KMS-11 (cell line): ENCODE measurements around the gene CYB561D2.

Experiments used
- H2AFZ ChIP-seq: fragments of 200-600 bp; sonication (generic); 2 replicates; pipeline ENCODE4 v1.6.1; 2016; ENCODE audit warnings: antibody characterized with exemption, mixed run types, low read depth
- H3K27ac ChIP-seq: fragments of 200-600 bp; sonication (generic); 2 replicates; pipeline ENCODE4 v1.6.1; 2016; ENCODE audit warnings: mild to moderate bottlenecking, mixed run types
- H3K27me3 ChIP-seq: fragments of 200-600 bp; sonication (generic); 2 replicates; pipeline ENCODE4 v1.6.1; 2017; ENCODE audit warnings: mild to moderate bottlenecking, low read depth, mixed run types, moderate library complexity; ENCODE audit not compliant: insufficient read depth
- H3K36me3 ChIP-seq: fragments of 200-600 bp; sonication (generic); 2 replicates; pipeline ENCODE4 v1.6.1; 2017; ENCODE audit warnings: mild to moderate bottlenecking, mixed run types; ENCODE audit not compliant: insufficient read depth
- H3K4me1 ChIP-seq: fragments of 200-600 bp; sonication (generic); 2 replicates; pipeline ENCODE4 v1.6.1; 2016; ENCODE audit warnings: mild to moderate bottlenecking, low read depth, mixed run types; ENCODE audit not compliant: poor library complexity, severe bottlenecking
- H3K4me2 ChIP-seq: fragments of 200-600 bp; sonication (generic); 2 replicates; pipeline ENCODE4 v1.7.0; 2016; ENCODE audit warnings: mild to moderate bottlenecking, mixed run types
- H3K4me3 ChIP-seq: fragments of 200-600 bp; sonication (generic); IDR thresholded peaks from 2 replicates; pipeline ENCODE4 v1.6.1; 2017; ENCODE audit warnings: low read depth, low read length, mixed read lengths; ENCODE audit not compliant: insufficient read depth
- H3K79me2 ChIP-seq: fragments of 200-600 bp; sonication (generic); 2 replicates; pipeline ENCODE4 v1.6.1; 2016; ENCODE audit warnings: low read depth, mixed run types; ENCODE audit not compliant: insufficient read depth
- H3K9ac ChIP-seq: fragments of 200-600 bp; sonication (generic); 2 replicates; pipeline ENCODE4 v1.6.1; 2016; ENCODE audit warnings: mild to moderate bottlenecking, mixed run types
- H4K20me1 ChIP-seq: fragments of 200-600 bp; sonication (generic); 2 replicates; pipeline ENCODE4 v1.6.1; 2016; ENCODE audit warnings: mild to moderate bottlenecking, mixed run types; ENCODE audit not compliant: insufficient read depth
- CTCF ChIP-seq: fragments of 200-600 bp; sonication (generic); conservative IDR thresholded peaks from 2 replicates; pipeline ENCODE4 v1.6.1; 2017; ENCODE audit warnings: low read depth, mild to moderate bottlenecking, antibody characterized with exemption, low read length, moderate library complexity, mixed read lengths

The CYB561D2 gene

DNA sequence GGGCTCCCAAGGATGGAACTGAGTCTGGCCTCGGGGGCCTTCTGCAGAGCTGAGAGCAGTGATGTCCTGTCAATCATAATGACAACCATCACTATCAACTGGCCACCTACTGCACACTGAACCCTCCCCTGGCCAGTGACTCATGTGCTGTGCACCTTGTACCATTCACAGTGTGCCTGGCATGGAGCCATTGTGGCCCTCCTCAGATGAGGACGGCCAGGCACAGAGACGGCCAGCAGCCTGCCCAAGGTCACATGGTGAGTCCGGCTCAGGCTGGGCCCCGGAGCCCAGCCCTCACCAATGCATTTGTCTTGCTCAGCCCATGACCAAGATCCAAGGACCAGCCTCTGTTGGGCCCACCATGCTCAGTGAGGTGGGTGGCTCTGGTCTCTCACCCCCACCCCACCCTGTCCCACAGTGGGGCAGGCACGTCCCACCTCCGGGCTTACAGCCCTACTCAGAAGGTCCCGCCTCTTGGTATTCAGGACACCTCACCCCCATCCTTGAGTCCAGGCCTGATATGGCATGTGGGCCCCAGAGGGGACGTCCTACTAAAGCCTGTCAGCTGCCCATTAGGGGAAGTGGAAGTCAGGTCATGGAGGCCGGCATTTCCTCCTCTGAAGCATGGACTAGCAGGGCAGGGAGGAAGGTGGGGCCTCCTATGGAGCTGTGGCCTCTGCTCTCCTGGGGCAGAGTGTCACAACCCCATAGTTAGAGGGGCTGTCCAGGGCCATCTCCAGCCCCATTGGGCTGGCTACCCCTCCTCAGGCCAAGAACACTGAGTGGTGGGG is 44.6 kb downstream of the CYB561D2 start:
- H3K79me2 ChIP-seq: no peaks in the 10 kb centered on the region
- peaks cover 8% of the 10 kb centered on the region for H3K4me1 ChIP-seq
- no peaks in the 10 kb centered on the region for H3K36me3 ChIP-seq
- peaks cover 5% of the 10 kb centered on the region; the same call in 1 of the 2 replicates for H3K27me3 ChIP-seq
- no peak overlapping the region for H3K4me2 ChIP-seq
- no peak overlapping the region for H3K9ac ChIP-seq
- H2AFZ ChIP-seq: no peak overlapping the region
- no peak for TF ChIP-seq CTCF
- no peak overlapping the region for H3K27ac ChIP-seq
- H3K4me3 ChIP-seq: no peak overlapping the region
- no peaks in the 10 kb centered on the region for H4K20me1 ChIP-seq

GRCh38 chr3:50396502-50396901 is 45.8 kb downstream of the CYB561D2 start:
- peaks cover 8% of the 10 kb centered on the region; the same call in 1 of the 2 replicates for H3K27me3 ChIP-seq
- H2AFZ ChIP-seq: no peak overlapping the region
- H3K79me2 ChIP-seq: no peaks in the 10 kb centered on the region
- no peaks in the 10 kb centered on the region for H3K36me3 ChIP-seq
- H3K9ac ChIP-seq: no peak overlapping the region
- H3K27ac ChIP-seq: no peak overlapping the region
- TF ChIP-seq CTCF: no peak
- H3K4me2 ChIP-seq: no peak overlapping the region
- H3K4me1 ChIP-seq: peaks cover 8% of the 10 kb centered on the region
- H3K4me3 ChIP-seq: no peak overlapping the region
- H4K20me1 ChIP-seq: no peaks in the 10 kb centered on the region

DNA sequence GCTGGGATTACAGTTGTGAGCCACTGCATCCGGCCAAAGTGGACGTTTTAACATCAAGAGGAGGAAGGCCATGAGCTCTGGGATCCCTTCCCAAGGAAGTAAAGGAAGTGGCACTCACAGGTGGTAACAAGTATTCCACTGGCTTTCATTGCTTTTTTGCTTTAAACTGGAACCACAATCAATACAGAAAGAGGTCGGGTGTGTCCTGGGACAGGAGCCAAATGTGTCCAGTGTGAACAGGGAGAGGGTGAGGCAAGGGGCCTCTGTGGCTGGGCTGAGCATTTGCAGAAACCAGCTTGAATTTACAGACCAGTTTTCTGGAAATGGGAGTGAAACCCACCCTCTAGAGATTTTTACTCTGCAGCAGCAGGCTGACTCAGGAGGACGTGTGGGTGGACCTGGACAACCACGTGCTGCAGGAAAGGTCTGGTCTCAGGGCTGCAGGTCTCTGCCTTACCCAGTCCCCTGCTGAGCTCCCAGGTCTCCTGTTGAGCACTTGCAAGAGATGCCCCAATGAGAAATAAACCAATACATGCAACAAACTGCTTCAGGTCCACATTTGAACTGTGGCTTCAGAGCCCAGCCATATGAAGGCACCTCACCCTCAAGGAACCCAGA is 51.4 kb downstream of the CYB561D2 start:
- TF ChIP-seq CTCF: no peak
- H3K4me2 ChIP-seq: no peak overlapping the region

More for the DNA sequence above, 51.4 kb downstream of the CYB561D2 start:
- Histone ChIP-seq H2AFZ (no peak overlapping the region), H3K27me3 (peaks cover 15% of the 10 kb centered on the region; the same call in 1 of the 2 replicates), H3K9ac (no peak overlapping the region), H4K20me1 (no peaks in the 10 kb centered on the region), H3K79me2 (no peaks in the 10 kb centered on the region), H3K4me3 (no peak overlapping the region), H3K36me3 (no peaks in the 10 kb centered on the region), H3K27ac (no peak overlapping the region), H3K4me1 (no peaks in the 10 kb centered on the region)
